ENCODE measurements around the gene RPL23. TPM values are rescaled to one million over a fixed set of nuclear protein-coding genes. Genes with fewer than 3 reads are reported as not detected.

RPL23 gene
- polyA plus RNA-seq (ENCODE audit: insufficient read length) = 2,231 TPM
- long read RNA-seq, donor 1, transcript RPL23-206 (5 exons, 2,821 nt) = major isoform, 3,181 of 5,029 reads
- long read RNA-seq, donor 1, transcript RPL23-211 (3 exons, 2,779 nt) = minor isoform, 110 of 5,029 reads
- long read RNA-seq, donor 1, transcript RPL23-207 (4 exons, 615 nt) = minor isoform, 137 of 5,029 reads
- long read RNA-seq, donor 1, transcript RPL23-210 (2 exons, 429 nt) = minor isoform, 232 of 5,029 reads
- long read RNA-seq, donor 1, partial matches to known transcripts = 1,300 of 5,029 reads
- long read RNA-seq, donor 1, other reads (novel, unspliced or antisense) = 49 of 5,029 reads
- long read RNA-seq, donor 2, transcript RPL23-210 (2 exons, 429 nt) = minor isoform, 131 of 3,921 reads
- long read RNA-seq, donor 2, transcript RPL23-206 (5 exons, 2,821 nt) = major isoform, 2,611 of 3,921 reads
- long read RNA-seq, donor 2, transcript RPL23-211 (3 exons, 2,779 nt) = minor isoform, 94 of 3,921 reads
- long read RNA-seq, donor 2, transcript RPL23-207 (4 exons, 615 nt) = minor isoform, 120 of 3,921 reads
- long read RNA-seq, donor 2, partial matches to known transcripts = 937 of 3,921 reads
- long read RNA-seq, donor 2, other reads (novel, unspliced or antisense) = 20 of 3,921 reads
- long read RNA-seq, donor 3, transcript RPL23-210 (2 exons, 429 nt) = minor isoform, 70 of 3,398 reads
- long read RNA-seq, donor 3, transcript RPL23-206 (5 exons, 2,821 nt) = major isoform, 2,190 of 3,398 reads
- long read RNA-seq, donor 3, transcript RPL23-211 (3 exons, 2,779 nt) = minor isoform, 90 of 3,398 reads
- long read RNA-seq, donor 3, transcript RPL23-207 (4 exons, 615 nt) = minor isoform, 93 of 3,398 reads
- long read RNA-seq, donor 3, partial matches to known transcripts = 924 of 3,398 reads
- long read RNA-seq, donor 3, other reads (novel, unspliced or antisense) = 26 of 3,398 reads
- long read RNA-seq, donor 4, transcript RPL23-207 (4 exons, 615 nt) = minor isoform, 30 of 1,488 reads
- long read RNA-seq, donor 4, transcript RPL23-210 (2 exons, 429 nt) = minor isoform, 166 of 1,488 reads
- long read RNA-seq, donor 4, transcript RPL23-211 (3 exons, 2,779 nt) = minor isoform, 30 of 1,488 reads
- long read RNA-seq, donor 4, transcript RPL23-206 (5 exons, 2,821 nt) = major isoform, 793 of 1,488 reads
- long read RNA-seq, donor 4, partial matches to known transcripts = 463 of 1,488 reads
- long read RNA-seq, donor 4, other reads (novel, unspliced or antisense) = 0 of 1,488 reads
- long read RNA-seq, donor 5, transcript RPL23-210 (2 exons, 429 nt) = minor isoform, 184 of 7,819 reads
- long read RNA-seq, donor 5, transcript RPL23-211 (3 exons, 2,779 nt) = minor isoform, 115 of 7,819 reads
- long read RNA-seq, donor 5, transcript RPL23-206 (5 exons, 2,821 nt) = major isoform, 5,550 of 7,819 reads
- long read RNA-seq, donor 5, transcript RPL23-207 (4 exons, 615 nt) = minor isoform, 166 of 7,819 reads
- long read RNA-seq, donor 5, partial matches to known transcripts = 1,677 of 7,819 reads
- long read RNA-seq, donor 5, other reads (novel, unspliced or antisense) = 88 of 7,819 reads
- long read RNA-seq, donor 6, transcript RPL23-206 (5 exons, 2,821 nt) = major isoform, 3,511 of 5,636 reads
- long read RNA-seq, donor 6, transcript RPL23-210 (2 exons, 429 nt) = minor isoform, 245 of 5,636 reads
- long read RNA-seq, donor 6, transcript RPL23-207 (4 exons, 615 nt) = minor isoform, 173 of 5,636 reads
- long read RNA-seq, donor 6, transcript RPL23-211 (3 exons, 2,779 nt) = minor isoform, 159 of 5,636 reads
- long read RNA-seq, donor 6, partial matches to known transcripts = 1,482 of 5,636 reads
- long read RNA-seq, donor 6, other reads (novel, unspliced or antisense) = 45 of 5,636 reads
- long read RNA-seq, donor 7, transcript RPL23-210 (2 exons, 429 nt) = minor isoform, 239 of 7,450 reads
- long read RNA-seq, donor 7, transcript RPL23-207 (4 exons, 615 nt) = minor isoform, 271 of 7,450 reads
- long read RNA-seq, donor 7, transcript RPL23-211 (3 exons, 2,779 nt) = minor isoform, 193 of 7,450 reads
- long read RNA-seq, donor 7, transcript RPL23-206 (5 exons, 2,821 nt) = major isoform, 4,836 of 7,450 reads
- long read RNA-seq, donor 7, partial matches to known transcripts = 1,814 of 7,450 reads
- long read RNA-seq, donor 7, other reads (novel, unspliced or antisense) = 76 of 7,450 reads
- long read RNA-seq, donor 8, transcript RPL23-211 (3 exons, 2,779 nt) = minor isoform, 31 of 1,642 reads
- long read RNA-seq, donor 8, transcript RPL23-207 (4 exons, 615 nt) = minor isoform, 35 of 1,642 reads
- long read RNA-seq, donor 8, transcript RPL23-210 (2 exons, 429 nt) = minor isoform, 74 of 1,642 reads
- long read RNA-seq, donor 8, transcript RPL23-206 (5 exons, 2,821 nt) = major isoform, 1,070 of 1,642 reads
- long read RNA-seq, donor 8, partial matches to known transcripts = 422 of 1,642 reads
- long read RNA-seq, donor 8, other reads (novel, unspliced or antisense) = 0 of 1,642 reads

GRCh38 chr17:38853292-38854219 lies at the start of gene RPL23:
Gene RPL23 (minus strand): TSS chr17:38853721. CDS start chr17:38853710, 11 bp downstream.
- DNase-seq = peak; percentile 98

GRCh38 chr17:38900978-38901656 lies 47.6 kb upstream of the RPL23 start:
- DNase-seq = no peak

GRCh38 chr17:38899421-38899820 lies 45.9 kb upstream of the RPL23 start:
- DNase-seq = no peak

DNA sequence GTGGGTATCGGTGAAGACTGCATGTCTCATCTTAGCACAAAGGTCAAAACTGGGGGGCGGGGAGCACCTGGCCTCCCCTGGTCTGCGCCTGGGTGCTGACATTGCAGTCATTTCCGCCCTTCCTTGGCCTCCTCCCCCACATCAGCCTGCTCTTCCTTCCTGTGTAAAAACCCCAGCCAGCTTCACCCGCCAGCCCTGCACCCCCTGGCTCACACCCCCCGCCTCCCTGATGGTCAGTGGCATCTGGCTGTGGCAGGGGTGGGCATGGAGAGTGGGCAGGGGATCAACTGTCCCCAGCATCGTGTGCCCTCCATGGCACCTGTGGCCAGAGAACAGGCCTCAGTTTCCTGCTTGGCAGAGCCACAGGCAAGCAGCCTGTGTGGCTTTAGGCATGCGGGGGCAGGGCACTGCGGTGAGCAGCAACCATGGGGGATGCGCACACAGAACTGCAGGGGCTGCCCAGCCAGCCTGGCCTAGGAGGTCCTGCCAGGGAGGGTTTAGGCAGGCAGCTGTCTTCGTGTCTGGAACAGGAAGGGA lies 45.4 kb upstream of the RPL23 start:
- DNase-seq = no peak

- no peak for DNase-seq
These were observed 44.8 kb upstream of the RPL23 start for GRCh38 chr17:38898291-38898679.

DNA sequence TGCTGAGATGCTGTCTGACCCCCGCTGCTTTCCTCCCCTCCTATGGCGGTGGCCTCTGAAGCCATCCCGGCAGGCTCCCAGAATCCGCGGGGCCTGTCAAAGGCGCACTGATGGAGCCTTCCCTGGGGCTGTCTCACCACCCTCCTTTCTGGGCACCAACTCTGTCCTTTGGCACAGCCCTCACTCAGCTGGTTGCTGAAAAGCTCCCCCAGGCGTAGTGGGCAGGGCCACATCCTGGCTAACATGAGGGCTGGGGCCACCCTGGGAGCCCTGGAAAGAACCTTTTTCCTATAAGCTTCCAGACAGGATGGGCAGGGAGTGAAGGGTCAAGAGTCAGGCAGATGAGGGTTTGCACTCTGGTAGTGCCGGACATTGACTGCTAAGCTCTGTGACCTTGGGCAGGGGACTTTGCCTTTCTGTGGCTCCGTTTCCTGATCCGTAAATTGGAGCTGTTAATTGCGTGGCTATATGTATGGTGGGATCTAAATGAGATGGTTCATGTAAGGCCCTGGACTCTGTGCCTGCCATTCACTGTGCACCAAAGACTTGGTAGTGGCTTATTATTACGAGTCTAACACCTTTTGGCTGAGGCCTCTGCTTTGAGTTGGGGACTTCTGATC lies 44.3 kb upstream of the RPL23 start:
- DNase-seq = no peak

DNA sequence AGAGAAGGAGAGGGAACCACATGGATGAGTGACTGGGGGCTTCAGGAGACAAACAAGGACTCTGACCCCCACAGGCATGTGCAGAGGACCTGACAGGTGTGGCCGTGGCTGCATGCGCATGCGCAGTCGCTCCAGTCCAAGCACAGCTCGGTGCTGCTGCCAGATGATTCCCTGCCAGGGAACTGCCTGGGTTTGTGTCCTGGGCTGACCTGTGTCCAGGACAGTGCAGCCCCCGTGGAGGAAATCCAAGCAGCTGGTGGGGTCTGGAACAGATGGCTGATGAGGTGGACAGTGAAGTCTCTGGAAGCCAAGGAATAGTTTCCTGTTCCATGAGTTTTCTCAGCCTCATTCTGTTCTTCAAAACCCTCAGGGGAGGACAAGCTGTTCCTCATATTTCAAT lies 43.7 kb upstream of the RPL23 start:
- no peak for DNase-seq

- DNase-seq = no peak
These were observed 42.9 kb upstream of the RPL23 start for GRCh38 chr17:38896346-38896954.

DNA sequence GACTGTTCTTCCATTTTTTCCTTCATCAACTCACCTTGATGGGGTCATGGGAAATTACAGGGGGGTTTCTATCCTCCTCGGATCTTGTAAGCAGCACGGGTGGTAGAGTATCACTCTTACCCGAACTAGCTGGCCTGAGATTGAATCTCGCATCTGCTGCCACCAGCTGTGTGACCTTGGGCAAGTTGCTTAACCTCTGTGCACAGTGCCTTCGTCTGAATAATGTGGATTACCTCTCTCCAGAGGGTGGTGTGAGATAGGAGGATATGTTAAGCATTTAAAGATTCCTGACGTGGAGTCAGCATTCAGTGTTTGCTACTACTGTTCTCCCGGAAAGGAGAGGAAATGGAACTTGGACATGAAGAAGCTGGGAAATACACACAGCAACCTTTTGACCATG lies 40.8 kb upstream of the RPL23 start:
- DNase-seq = no peak

GRCh38 chr17:38893607-38894006 lies 40.1 kb upstream of the RPL23 start:
- no peak for DNase-seq

GRCh38 chr17:38893113-38893512 lies 39.6 kb upstream of the RPL23 start:
- no peak for DNase-seq

- no peak for DNase-seq
These were observed 39.1 kb upstream of the RPL23 start for GRCh38 chr17:38892620-38893019.

DNA sequence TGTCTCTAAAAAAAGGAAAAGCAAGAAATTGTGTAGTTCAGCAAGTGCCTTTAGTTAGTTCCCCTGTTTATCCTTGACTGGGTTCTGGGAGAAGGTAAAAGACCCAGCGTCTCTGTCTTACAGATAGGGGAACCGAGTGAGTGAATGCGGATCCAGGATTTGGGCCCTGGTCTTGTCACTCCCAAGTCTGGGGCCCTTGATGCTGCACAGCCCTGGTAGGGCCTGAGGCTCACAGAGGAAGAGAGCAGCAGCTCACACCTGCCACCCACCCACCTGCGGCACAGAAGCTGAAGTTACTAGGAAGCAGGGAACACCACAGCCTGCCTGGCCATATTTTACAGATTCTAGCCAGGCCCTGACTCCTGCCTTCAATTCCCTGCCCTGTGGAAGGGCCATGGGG lies 38.6 kb upstream of the RPL23 start:
- DNase-seq = no peak

DNA sequence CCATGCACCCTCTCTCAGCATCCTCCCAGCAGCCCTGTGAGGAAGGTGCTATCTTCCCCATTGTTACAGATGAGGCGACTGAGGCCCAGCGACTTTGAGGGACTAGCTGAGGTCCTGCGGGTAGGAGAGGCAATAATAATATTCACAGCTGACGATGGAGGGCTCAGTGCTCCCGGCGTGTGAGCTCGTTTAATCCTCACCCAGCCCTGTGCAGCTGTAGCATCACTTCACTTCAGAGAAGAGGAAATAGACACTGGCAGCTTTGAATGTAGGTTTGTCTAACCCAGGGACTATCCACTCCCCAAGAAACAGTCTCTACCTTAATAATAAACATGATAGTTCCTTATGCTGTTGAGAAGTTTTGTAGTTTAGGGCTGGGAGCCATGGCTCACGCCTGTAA lies 37.9 kb upstream of the RPL23 start:
- no peak for DNase-seq

GRCh38 chr17:38890410-38890746 lies 36.9 kb upstream of the RPL23 start:
- DNase-seq = no peak

GRCh38 chr17:38889745-38890409 lies 36.4 kb upstream of the RPL23 start:
- DNase-seq = no peak
